ENCODE measurements around the gene SURF1.
A peak's percentile ranks its signal among the peaks of the same experiment; 100 is the strongest.

SURF1 gene

DNA sequence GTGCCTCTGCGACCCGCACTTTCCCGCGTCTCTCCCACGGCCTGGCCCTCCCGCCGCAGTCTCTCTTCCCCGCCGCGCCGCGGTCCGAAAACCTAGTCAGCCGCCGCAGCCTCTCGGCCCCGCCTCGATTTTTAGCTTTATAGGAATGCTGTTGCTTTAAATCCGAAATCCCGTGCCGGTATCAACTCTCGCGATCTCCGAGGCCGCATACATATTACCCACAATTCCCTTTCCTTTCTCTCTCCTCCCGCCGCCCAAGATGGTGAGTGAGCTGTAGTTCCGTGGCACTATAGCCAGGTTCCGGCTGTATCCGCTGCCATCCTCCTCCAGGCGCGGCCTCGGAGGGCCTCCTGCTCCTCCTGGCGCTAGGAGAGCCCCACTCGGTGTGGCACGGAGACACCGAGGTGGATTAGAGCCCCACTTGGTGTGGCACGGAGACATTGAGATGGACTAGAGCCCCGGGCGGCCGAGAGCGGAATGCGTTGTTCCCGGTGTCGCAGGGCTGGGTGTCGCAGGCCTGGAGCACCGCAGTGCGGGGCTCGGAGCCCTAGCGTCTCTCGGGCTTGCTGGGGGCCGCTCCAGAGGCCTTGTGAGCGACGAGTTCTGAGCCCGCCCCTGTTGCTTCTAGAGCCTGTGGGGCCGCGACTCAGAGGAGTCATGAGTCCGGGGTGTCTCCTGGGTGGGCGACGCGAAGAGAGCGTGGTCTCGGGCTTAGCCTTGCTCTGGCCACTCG lies 8.1 kb downstream of the SURF1 start, which contains the start of the genes MED22 and RPL7A:
MED22 (minus strand) TSS at position 147 of the 733 bp plus-strand sequence. CDS start 1,469 bp downstream, outside the sequence.
RPL7A (plus strand) TSS at position 234 of the 733 bp plus-strand sequence; CDS start at position 260, 26 bp downstream.
- TF ChIP-seq, protein P1, sequence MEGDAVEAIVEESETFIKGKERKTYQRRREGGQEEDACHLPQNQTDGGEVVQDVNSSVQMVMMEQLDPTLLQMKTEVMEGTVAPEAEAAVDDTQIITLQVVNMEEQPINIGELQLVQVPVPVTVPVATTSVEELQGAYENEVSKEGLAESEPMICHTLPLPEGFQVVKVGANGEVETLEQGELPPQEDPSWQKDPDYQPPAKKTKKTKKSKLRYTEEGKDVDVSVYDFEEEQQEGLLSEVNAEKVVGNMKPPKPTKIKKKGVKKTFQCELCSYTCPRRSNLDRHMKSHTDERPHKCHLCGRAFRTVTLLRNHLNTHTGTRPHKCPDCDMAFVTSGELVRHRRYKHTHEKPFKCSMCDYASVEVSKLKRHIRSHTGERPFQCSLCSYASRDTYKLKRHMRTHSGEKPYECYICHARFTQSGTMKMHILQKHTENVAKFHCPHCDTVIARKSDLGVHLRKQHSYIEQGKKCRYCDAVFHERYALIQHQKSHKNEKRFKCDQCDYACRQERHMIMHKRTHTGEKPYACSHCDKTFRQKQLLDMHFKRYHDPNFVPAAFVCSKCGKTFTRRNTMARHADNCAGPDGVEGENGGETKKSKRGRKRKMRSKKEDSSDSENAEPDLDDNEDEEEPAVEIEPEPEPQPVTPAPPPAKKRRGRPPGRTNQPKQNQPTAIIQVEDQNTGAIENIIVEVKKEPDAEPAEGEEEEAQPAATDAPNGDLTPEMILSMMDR (IDR thresholded peaks at IDR 0.05; ENCODE audit: insufficient read depth, missing control alignments), result no peak
- FAIRE-seq (no peak), DNase-seq (ENCODE audit: insufficient read length, low spot score) (peak; percentile 93)

DNA sequence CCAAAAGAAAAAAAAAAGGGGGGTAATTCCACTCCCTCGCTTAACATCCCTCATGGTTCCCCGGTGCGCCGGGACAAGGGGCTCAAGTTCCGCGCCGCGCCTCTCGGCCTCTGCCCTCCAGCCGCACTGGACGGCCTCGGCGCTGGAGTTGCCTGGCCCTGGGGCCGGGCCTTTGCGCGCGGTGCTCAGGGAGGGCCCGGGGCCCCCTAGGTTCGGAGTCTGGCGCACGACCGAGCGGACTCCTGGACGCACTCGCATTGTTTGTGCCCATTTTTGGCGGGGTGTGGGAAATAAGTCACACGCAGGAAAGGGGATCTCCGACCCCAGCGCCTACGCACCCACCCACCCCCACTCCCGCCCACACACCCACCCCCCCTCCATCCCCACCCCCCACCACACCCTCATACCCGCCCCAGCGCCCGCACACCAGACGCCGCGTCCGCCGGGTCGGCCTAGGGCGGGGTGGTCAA lies 8.7 kb downstream of the SURF1 start:
- peak; percentile 48 for DNase-seq (ENCODE audit: insufficient read length, low spot score)
- no peak for FAIRE-seq
- TF ChIP-seq, protein P1 (IDR thresholded peaks at IDR 0.05; ENCODE audit: insufficient read depth, missing control alignments), result no peak

GRCh38 chr9:133346021-133346785 lies 10.1 kb downstream of the SURF1 start:
- no peak for FAIRE-seq
- DNase-seq (ENCODE audit: insufficient read length, low spot score), result no peak
- TF ChIP-seq, protein P1 (IDR thresholded peaks at IDR 0.05; ENCODE audit: insufficient read depth, missing control alignments), result no peak

DNA sequence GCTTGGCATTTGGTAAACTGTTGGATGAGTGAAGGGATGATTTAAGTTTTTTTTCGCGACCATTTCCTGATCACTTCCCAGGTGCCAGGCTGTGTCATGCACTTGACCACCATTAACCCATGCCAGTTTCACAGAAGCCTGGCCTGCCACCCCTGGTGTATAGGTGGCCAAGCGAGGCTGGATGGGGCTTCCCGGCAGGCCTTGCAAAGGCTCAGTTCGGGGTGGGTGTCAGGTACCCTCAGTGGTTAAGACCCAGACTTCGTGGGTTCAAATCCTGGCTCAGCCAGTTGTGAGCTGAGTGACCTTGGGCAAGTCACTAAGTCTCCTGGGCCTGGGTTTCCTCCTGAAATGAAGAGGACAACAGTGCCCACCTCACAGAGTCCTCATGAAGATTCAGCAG lies 10.7 kb downstream of the SURF1 start:
- TF ChIP-seq, protein P1 (IDR thresholded peaks at IDR 0.05; ENCODE audit: insufficient read depth, missing control alignments), result no peak
- no peak for FAIRE-seq

DNA sequence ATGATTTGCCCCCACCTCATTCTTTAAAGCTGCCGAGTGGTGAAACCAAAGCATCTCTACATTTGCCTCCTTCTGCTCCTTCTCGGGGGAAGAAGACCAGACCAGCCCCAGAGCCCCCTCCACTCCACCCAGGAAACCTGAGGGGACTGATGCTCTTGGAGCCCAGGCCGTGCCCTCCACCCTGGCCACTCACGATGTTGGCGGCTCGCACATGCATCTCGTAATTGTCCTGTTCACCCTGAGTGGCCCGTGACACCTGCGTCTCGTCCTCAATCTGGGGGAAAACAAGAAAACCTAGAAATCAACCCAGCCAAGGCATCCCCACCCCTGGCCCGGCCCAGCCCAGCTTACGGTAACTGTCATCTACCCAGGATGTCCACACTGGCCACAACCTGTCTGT lies 11.3 kb downstream of the SURF1 start:
- FAIRE-seq (no peak), DNase-seq (ENCODE audit: insufficient read length, low spot score) (no peak)
- TF ChIP-seq, protein P1 (IDR thresholded peaks at IDR 0.05; ENCODE audit: insufficient read depth, missing control alignments), result no peak

More for the DNA sequence above, 10.7 kb downstream of the SURF1 start:
- no peak for DNase-seq (ENCODE audit: insufficient read length, low spot score)

GRCh38 chr9:133344071-133344470 lies 12.2 kb downstream of the SURF1 start:
- FAIRE-seq (no peak), DNase-seq (ENCODE audit: insufficient read length, low spot score) (no peak)
- TF ChIP-seq, protein P1 (IDR thresholded peaks at IDR 0.05; ENCODE audit: insufficient read depth, missing control alignments), result no peak
